Activated gamma-delta T cell (primary cell): ENCODE data around the gene PTPRO.

Experiments
- DNase-seq: peaks from one replicate; lab custom pipeline; 2025; lab: John Stamatoyannopoulos, UW

PTPRO gene

GRCh38 chr12:15446807-15447206, 124.5 kb downstream of the PTPRO start:
- no peak for DNase-seq

GRCh38 chr12:15453613-15454012, 131.3 kb downstream of the PTPRO start:
- no peak for DNase-seq

GRCh38 chr12:15458008-15458407, 135.7 kb downstream of the PTPRO start:
- DNase-seq = no peak

GRCh38 chr12:15468911-15469310, 146.6 kb downstream of the PTPRO start:
- no peak for DNase-seq

GRCh38 chr12:15469356-15469755, 147.0 kb downstream of the PTPRO start:
- no peak for DNase-seq

GRCh38 chr12:15472036-15472435, 149.7 kb downstream of the PTPRO start:
- no peak for DNase-seq

- no peak for DNase-seq
Observed at GRCh38 chr12:15474766-15475165, 152.5 kb downstream of the PTPRO start.

GRCh38 chr12:15477761-15478160, 155.5 kb downstream of the PTPRO start:
- DNase-seq = no peak

- DNase-seq = no peak
Observed at GRCh38 chr12:15481846-15482245, 159.5 kb downstream of the PTPRO start.

- no peak for DNase-seq
Observed at GRCh38 chr12:15485466-15485865, 163.2 kb downstream of the PTPRO start.

- DNase-seq = no peak
Observed at GRCh38 chr12:15486859-15487258, 164.6 kb downstream of the PTPRO start.

GRCh38 chr12:15488481-15488880, 166.2 kb downstream of the PTPRO start:
- no peak for DNase-seq

- no peak for DNase-seq
Observed at GRCh38 chr12:15494329-15495046, 172.2 kb downstream of the PTPRO start.

- no peak for DNase-seq
Observed at GRCh38 chr12:15495746-15496145, 173.4 kb downstream of the PTPRO start.

- DNase-seq = no peak
Observed at GRCh38 chr12:15496738-15497137, 174.4 kb downstream of the PTPRO start.

- DNase-seq = no peak
Observed at GRCh38 chr12:15497671-15498292, 175.5 kb downstream of the PTPRO start.

GRCh38 chr12:15502211-15502610, 179.9 kb downstream of the PTPRO start:
- no peak for DNase-seq

- no peak for DNase-seq
Observed at GRCh38 chr12:15505616-15506015, 183.3 kb downstream of the PTPRO start.

- DNase-seq = no peak
Observed at GRCh38 chr12:15515010-15515409, 192.7 kb downstream of the PTPRO start.

- no peak for DNase-seq
Observed at GRCh38 chr12:15520083-15520482, 197.8 kb downstream of the PTPRO start.

GRCh38 chr12:15520844-15521243, 198.5 kb downstream of the PTPRO start:
- no peak for DNase-seq

- no peak for DNase-seq
Observed at GRCh38 chr12:15522574-15523187, 200.4 kb downstream of the PTPRO start.

- DNase-seq = no peak
Observed at GRCh38 chr12:15525441-15525840, 203.1 kb downstream of the PTPRO start.
